GM21717 (cell line): ENCODE data around the gene PLA2G6.

Experiments used
- ATAC-seq: cut with Tn5 transposase; IDR thresholded peaks from one replicate; pipeline ENCODE4 v1.9.1; 2021; ENCODE audit warnings: mild to moderate bottlenecking, moderate library complexity; ENCODE audit not compliant: unreplicated experiment

PLA2G6 gene

DNA sequence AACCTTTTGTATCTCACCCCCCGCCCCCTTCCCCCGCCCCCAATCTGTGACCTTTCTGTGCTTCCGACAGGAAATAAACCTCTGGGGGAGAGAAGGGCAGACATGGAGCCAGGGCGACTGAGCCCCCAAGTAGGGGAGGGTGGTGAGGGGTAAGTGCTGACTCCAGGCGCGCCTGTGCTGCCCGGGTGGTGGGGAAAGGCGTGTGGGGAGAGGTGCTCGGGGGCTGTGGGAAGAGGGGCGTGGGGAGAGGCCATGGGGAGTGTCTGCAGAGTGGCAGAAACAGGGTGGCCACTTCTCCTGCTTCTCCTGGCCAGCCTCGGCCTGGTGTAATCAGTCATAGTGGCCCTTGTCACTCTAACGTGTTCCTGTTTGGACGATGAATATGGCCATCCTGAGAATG lies 105.7 kb downstream of the PLA2G6 start:
- ATAC-seq, result no peak

GRCh38 chr22:38075105-38075825 lies 106.4 kb downstream of the PLA2G6 start:
- no peak for ATAC-seq

DNA sequence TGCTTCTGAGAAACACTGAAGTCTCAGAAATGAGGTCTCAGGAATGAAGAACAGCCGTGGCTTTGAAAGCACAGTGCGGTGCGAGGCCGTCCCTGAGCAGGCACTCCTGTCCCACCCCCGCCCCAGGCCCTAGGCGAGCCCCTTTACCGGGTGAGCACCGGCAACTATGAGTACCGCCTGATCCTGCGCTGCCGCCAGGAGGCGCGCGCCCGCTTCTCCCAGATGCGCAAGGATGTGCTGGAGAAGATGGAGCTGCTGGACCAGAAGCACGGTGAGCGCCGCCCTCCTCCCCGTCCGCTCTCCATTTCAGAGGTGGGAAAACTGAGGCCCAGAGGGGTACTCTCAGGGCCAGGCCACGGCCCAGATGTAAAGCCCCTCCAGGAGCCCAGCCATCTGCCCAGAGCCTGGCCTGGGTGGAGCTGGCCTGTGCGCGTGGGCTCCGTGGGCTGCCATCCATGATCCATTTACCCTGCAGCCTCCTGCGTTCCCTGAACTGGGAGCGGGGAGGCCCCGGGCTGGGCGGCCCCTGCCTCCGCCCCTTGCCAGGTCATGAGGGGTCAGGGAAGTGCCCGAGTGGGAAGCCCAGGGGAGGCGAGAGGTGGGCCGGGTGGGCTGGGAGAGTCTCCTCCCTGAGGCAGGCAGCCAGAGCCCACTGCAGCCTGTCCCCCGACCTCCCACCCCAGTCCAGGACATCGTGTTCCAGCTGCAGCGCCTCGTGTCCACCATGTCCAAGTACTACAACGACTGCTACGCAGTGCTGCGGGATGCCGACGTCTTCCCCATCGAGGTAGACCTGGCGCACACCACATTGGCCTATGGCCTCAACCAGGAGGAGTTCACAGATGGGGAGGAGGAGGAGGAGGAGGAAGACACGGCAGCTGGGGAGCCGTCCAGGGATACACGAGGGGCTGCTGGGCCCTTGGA lies 107.2 kb downstream of the PLA2G6 start:
- ATAC-seq, result no peak

- no peak for ATAC-seq
Observed at GRCh38 chr22:38073150-38074130, 108.2 kb downstream of the PLA2G6 start.

GRCh38 chr22:38072322-38073149 lies 109.1 kb downstream of the PLA2G6 start:
- ATAC-seq, result no peak

GRCh38 chr22:38071421-38072321 lies 110.0 kb downstream of the PLA2G6 start:
- ATAC-seq, result no peak

DNA sequence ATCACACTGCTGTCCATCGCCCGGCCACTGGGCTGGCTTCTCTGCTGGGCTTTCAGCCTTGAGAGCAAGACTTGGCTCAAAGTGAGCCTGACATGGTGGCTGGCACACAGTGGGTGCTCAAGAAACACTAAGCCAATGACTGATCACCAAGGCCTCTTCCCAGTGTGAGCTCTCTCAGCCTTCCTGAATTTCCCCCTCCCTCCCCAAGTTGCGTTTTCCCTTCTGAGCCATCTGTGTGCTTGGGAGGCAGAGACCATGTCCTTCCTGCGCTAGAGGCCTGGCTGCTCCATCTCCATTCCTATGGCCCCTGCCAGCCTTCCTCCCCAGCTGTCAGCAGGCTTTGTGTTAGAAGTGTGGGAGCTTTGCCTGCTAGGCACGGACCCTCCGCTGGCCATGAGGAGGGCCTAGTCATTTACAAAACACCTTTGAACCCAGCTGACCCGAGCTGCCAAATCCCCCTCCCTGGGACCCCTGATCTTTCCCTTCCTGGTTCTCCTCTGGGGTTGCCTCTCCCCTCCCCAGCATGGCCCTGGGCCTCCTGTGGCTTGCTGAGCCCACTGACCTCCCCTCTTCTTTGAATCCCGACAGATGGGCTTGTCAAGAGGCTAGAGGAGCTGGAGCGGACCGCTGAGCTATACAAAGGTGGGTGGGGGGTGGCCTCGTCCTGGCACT lies 111.2 kb downstream of the PLA2G6 start:
- ATAC-seq, result no peak

- ATAC-seq, result no peak
Observed at GRCh38 chr22:38069372-38070249, 112.0 kb downstream of the PLA2G6 start.

GRCh38 chr22:38068641-38069371 lies 112.8 kb downstream of the PLA2G6 start:
- ATAC-seq, result no peak

DNA sequence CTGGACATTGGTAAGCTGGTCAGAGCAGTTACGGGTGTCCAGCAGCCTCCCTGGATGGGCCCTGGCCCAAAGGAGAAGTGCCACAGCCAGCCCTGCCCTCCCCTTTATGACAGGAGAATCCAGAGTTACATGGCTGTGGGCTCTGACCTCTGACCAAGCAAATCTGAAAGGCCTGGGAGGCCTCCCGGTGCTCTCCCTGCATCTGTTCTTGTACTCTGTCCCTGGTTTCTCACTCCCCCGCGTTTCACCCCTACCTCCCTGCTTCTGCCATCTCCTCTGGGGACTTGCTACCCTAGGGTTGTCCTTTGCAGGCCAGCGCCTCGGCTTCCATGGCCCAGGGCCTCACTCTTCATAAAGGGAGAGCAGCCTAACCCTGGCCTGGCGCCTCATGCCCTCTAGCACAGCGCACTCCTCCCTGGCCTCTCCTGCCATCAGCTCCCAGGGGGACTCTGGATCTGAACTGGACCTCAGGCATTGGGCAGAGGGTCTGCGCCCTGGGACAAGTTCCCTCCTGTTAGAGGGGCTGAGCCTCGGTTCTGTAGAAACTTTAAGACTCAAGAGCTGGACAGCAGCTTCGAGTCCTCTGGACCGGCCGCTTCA lies 113.8 kb downstream of the PLA2G6 start:
- no peak for ATAC-seq

GRCh38 chr22:38067028-38067415 lies 114.6 kb downstream of the PLA2G6 start:
- no peak for ATAC-seq

DNA sequence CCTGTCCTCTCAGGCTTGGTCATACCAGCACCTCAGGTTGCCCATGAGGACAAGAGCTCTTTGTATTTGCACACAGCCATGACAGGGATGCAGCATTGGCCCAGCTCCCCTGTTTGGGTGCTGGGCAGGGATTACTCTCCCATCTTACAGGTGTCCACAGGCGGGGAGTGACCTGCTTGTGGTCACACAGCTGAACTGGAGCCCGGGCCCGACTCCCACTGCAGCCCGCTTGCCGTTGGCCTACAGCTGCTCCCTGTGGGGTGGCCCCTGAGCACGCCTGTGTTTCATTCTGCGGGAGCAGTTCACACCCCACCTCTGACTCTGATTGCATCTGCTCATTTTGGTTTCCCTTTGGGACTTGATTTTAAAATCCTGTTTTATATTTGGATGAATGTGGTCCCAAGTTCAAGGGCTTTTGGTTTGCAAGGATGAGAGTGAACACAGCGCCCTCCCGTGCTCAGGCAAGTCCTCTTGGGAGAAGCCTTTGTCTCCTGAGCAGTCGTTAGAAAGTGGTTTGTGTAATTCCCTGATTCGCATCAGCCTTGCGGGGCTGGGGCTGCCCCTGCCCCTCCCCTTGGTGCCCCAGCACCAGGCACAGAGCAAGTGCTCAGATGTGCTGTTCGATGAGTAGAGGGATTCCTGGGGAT lies 115.1 kb downstream of the PLA2G6 start:
- ATAC-seq, result no peak

- no peak for ATAC-seq
Observed at GRCh38 chr22:38065539-38065938, 116.1 kb downstream of the PLA2G6 start.

DNA sequence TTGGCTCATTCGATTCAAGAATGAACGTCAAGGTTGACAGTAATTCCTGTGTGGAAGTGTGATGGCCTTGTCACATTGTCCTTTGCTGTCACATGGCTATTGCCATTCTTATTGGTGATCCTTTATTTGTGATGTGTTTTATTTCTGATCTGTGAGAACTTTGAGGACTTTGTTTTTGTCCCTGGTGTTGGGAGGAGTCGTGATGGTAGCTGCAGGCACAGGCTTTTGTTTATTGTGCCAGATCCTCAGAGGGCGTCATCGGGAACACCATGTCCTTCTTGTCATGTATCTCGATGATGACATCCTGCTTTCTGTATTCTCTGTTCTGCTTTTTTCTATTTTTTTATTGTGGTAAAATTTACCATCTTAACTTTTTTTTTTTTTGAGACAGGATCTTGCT lies 118.8 kb downstream of the PLA2G6 start:
- ATAC-seq, result no peak
